GM21825 (cell line): Measurements from ENCODE around the gene LTA4H.
"Not testable (repeated sequence)": the region's sequence is repeated elsewhere in the genome, so short reads cannot be mapped to it uniquely, and the experiment has no call there.

ENCODE experiments used
- ATAC-seq: cut with Tn5 transposase; IDR thresholded peaks from one replicate; pipeline ENCODE4 v1.9.1; 2021; ENCODE audit warnings: mild to moderate bottlenecking, moderate library complexity; ENCODE audit not compliant: unreplicated experiment

Gene LTA4H

GRCh38 chr12:96035283-96036236 is at the start of gene LTA4H:
Gene LTA4H, minus strand, starts transcription at chr12:96035587. Its CDS starts 68 bp downstream, at chr12:96035519.
- ATAC-seq: peak; percentile 94

DNA sequence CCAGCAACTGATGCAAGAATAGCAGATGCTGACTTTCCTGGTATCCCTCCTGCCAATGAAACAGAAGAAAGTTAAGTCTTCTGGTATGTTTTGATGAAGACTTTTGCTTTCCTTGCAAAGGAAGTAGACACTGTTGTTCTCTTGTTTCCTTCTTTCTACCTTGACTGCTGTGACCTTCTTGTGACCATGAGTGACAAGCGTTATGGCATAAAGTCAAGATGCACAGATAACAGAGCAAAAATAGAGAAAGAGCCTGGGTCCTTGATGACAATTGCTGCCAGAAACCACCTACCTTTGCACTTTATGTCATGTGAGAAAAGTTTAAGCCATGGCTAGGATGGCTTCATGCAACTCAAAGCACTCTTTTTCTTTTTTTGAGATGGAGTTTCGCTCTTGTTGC is 49.2 kb upstream of the LTA4H start:
- no peak for ATAC-seq

DNA sequence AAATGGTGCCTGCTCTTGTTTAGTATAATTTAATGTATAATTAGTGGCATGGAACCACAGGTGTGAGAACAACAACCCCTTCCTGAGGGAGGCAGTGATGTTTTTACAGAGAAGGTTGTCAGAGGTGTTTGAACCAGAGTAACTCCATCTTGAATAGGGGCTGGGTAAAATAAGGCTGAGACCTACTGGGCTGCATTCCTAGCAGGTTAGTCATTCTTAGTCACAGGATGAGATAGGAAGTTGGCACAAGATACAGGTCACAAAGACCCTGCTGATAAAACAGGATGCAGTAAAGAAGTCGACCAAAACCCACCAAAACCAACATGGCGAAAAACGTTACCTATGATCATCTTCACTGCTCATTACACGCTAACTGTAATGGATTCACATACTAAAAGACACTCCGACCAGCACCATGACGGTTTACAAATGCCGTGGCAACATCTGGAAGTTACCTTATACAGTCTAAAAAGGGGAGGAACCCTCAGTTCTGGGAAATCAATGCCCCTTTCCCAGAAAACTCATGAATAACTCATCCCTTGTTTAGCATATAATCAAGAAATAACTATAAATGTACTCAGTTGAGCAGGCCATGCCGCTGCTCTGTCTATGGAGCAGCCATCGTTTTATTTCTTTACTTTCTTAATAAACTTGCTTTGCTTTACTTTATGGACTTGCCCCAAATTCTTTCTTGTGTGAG is 47.8 kb upstream of the LTA4H start:
- ATAC-seq: no peak

DNA sequence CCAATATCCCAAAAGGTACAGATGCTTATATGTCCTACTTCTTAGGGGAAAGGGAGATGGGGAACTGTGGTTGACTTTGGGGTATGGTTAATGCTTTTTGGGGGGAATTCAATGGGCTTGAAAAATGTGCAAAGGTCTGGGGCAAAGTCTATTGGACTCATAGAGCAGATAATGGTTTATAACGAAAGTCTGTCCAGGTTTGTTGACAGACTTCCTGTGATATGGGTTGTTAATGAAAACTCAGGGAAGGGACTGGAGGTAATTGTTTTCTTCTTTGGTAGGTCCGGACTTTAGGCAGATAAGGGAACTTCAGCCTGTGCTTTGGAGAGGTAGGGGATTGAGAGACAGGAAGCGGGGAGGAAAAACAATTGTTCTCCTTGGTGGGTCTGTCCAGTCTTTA is 46.2 kb upstream of the LTA4H start:
- ATAC-seq: no peak

- ATAC-seq: no peak
Measured at GRCh38 chr12:96078231-96079135, 43.1 kb upstream of the LTA4H start.

- ATAC-seq: no peak
Measured at GRCh38 chr12:96077081-96077480, 41.7 kb upstream of the LTA4H start.

GRCh38 chr12:96075560-96075959 is 40.2 kb upstream of the LTA4H start:
- ATAC-seq: no peak

- ATAC-seq: no peak
Measured at GRCh38 chr12:96073346-96074330, 38.3 kb upstream of the LTA4H start.

- no peak for ATAC-seq
Measured at GRCh38 chr12:96070670-96071279, 35.4 kb upstream of the LTA4H start.

DNA sequence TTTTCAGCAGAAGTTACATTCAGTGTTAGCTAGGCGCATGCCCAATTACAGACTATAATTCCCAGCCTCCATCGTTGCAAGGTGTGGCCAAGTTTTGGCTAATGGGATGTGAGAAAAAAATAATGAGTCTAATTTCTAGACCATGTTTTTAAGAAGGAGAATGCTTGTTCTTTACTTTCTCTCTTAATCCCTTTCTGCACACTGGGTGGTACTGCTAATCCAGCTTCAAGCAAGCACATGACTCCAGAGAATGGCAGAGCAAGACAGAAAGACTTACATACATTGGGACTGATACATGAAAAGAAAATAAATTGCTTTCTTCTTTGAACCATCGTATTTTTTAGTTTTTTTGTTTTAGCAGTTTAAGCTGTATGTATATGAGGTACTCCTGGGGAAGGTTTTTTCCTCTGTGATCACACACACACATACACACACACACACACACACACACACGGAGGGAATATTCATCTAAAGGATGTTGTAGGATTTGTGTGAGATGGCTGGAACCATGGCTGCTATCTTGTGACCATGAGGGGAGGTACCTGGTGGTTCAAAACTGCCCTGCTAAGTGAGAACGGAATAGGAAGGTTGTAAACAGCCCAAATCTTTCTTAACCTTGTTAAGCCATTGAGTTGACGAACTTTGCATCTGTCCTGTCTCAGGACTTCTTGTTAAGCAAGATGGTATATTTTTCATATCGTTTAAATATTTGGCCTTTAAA is 34.3 kb upstream of the LTA4H start:
- no peak for ATAC-seq

GRCh38 chr12:96068636-96069035 is 33.2 kb upstream of the LTA4H start:
- no peak for ATAC-seq

GRCh38 chr12:96068111-96068510 is 32.7 kb upstream of the LTA4H start:
- no peak for ATAC-seq

DNA sequence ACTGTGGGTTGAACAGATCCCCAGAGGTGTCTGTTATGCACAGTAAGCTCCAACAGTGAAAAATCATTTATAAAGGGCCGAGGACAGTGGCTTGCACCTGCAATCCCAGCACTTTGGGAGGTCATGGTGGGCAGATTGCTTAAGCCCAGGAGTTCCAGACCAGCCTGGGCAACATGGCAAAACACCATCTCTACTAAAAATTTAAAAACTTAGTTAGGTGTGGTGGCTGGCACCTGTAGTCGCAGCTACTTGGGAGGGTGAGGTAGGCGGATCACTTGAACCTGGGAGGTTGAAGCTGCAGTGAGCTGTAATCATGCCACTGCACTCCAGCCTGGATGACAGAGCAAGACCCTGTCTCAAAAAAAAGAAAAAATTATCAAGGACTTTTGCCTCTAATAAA is 30.4 kb upstream of the LTA4H start:
- ATAC-seq: not testable (repeated sequence)

DNA sequence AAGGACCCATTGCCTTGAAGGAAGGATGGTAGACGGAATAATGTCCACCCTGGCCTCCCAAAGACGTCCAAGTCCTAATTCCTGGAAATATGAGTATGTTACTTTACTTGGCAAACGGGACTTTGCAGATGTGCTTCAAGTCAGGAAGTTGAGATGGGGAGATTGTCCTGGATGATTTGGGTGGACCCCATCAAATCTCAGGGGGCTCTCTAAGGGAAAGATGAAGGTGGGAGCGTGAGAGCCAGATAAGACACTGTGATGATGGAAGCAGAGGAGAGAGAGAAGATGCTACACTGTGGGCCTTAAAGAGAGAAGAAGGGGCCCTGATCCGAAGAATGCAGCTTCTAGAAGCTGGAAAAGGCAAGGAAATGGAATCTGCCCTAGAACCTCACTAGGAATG is 29.6 kb upstream of the LTA4H start:
- ATAC-seq: no peak

DNA sequence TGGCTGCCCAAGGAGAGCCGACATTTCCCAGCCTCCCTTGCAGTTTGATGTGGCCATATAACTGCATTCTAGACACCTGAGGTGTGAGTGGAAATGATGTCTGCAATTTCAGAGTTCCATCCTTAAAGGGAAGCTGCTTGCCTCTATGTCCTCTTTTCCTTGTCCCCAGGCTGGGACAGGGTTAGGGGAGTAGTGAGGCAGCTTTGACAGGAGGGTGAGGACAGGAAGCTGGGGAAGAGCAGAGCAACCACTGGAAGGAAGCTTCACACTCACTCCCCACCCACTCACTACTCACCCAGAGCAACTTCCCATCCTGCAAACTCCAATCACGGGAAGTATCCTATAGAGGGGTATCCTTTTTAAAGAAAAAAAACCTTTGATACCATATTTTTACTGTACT is 28.9 kb upstream of the LTA4H start:
- ATAC-seq: no peak

- ATAC-seq: no peak
Measured at GRCh38 chr12:96063046-96063445, 27.7 kb upstream of the LTA4H start.

- ATAC-seq: peak; percentile 79
Measured at GRCh38 chr12:96061864-96062453, 26.6 kb upstream of the LTA4H start.

- no peak for ATAC-seq
Measured at GRCh38 chr12:96061323-96061722, 25.9 kb upstream of the LTA4H start.
